Measurements from ENCODE around the gene UBXN7. TPM values are rescaled to one million over a fixed set of nuclear protein-coding genes. Genes with fewer than 3 reads are reported as not detected.
"Not testable (repeated sequence)": the region's sequence is repeated elsewhere in the genome, so short reads cannot be mapped to it uniquely, and the experiment has no call there.

The UBXN7 gene
- total RNA-seq, 1 experiment from 2014 or later = 62.7 TPM

DNA sequence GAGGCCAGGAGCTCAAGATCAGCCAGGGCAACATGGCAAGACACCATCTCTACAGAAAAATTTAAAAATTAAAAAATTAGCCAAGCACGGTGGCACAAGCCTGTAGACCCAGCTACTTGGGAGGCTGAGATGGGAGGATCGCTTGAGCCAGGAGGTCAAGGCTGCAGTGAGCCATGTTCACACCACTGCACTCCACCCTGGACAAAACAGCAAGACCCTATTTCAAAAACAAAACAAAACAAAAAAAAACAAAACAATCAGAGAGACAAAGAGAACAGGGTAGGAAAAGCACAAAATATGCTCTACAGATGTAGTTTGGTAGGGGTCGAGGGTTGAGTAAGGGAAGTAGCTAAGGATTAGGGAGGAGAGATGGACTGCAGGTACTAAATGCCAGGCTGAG is 117.6 kb downstream of the UBXN7 start:
- no peak overlapping the region for H3K4me3 Mint-ChIP-seq (ENCODE audit: unreplicated experiment)
- Histone ChIP-seq H3K4me1 (no peaks in the 10 kb centered on the region), H3K9me3 (no peaks in the 10 kb centered on the region), H3K36me3 (ENCODE audit: control insufficient read depth, insufficient read depth, low read length) (no peaks in the 10 kb centered on the region), H3K27me3 (replicated peaks; ENCODE audit: control insufficient read depth, insufficient read depth, low read length) (no peaks in the 10 kb centered on the region), H3K4me3 (ENCODE audit: low read depth, low read length) (no peak overlapping the region)
- ChIA-PET POLR2A (no interaction called here), CTCF (interaction anchor here (0.7 kb wide), 1 partner anchor 10 kb away, joined by 3 read pairs; no protein-coding TSS in a partner anchor)
- peaks cover 9% of the 10 kb centered on the region for H3K36me3 Mint-ChIP-seq (ENCODE audit: insufficient read depth, unreplicated experiment)
- TF ChIP-seq CTCF (IDR thresholded peaks at IDR 0.05; ENCODE audit: insufficient read depth in 1 of 2, low read depth in 1 of 2, low read length in 1 of 2, severe bottlenecking in 1 of 2, unreplicated experiment in 1 of 2) = no peak
- BruUV-seq (replicated peaks) = no TSS peak
- H3K4me1 Mint-ChIP-seq (ENCODE audit: low read depth, unreplicated experiment) = no peaks in the 10 kb centered on the region
- no peaks in the 10 kb centered on the region for H3K27me3 Mint-ChIP-seq (ENCODE audit: insufficient read depth, unreplicated experiment)
- DNase-seq = no peak
- H3K9me3 Mint-ChIP-seq (ENCODE audit: unreplicated experiment) = no peaks in the 10 kb centered on the region
- intact Hi-C loops (cut with micrococcal nuclease; ENCODE audit: unreplicated experiment) = no loop called here
- H3K27ac Mint-ChIP-seq (ENCODE audit: unreplicated experiment) = no peak overlapping the region

DNA sequence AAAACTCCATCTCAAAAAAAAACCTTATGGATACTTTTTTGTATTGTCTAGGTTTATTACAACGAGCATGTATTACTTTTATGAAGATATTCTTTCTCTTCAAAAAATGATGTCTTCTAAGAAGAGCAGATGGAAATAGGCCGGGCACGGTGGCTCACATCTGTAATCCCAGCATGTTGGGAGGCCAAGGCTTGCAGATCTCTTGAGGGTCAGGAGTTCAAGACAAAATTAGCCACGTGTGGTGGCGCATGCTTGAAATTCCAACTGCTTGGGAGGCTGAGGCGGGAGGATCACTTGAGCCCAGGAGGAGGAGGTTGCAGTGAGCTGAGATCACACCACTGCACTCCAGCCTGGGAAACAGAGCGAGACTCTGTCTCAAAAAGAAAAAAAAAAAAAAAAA is 118.1 kb downstream of the UBXN7 start:
- H3K27me3 Mint-ChIP-seq (ENCODE audit: insufficient read depth, unreplicated experiment); H3K4me3 ChIP-seq (ENCODE audit: low read depth, low read length); intact Hi-C loops (cut with micrococcal nuclease; ENCODE audit: unreplicated experiment); H3K27me3 ChIP-seq (replicated peaks; ENCODE audit: control insufficient read depth, insufficient read depth, low read length); BruUV-seq (replicated peaks); H3K4me1 Mint-ChIP-seq (ENCODE audit: low read depth, unreplicated experiment); H3K4me3 Mint-ChIP-seq (ENCODE audit: unreplicated experiment); DNase-seq; POLR2A ChIA-PET; H3K9me3 Mint-ChIP-seq (ENCODE audit: unreplicated experiment); H3K36me3 ChIP-seq (ENCODE audit: control insufficient read depth, insufficient read depth, low read length); H3K4me1 ChIP-seq; H3K9me3 ChIP-seq; H3K27ac Mint-ChIP-seq (ENCODE audit: unreplicated experiment): not testable (repeated sequence)
- CTCF ChIA-PET = interaction anchor here (0.7 kb wide), 1 partner anchor 10 kb away, joined by 3 read pairs; no protein-coding TSS in a partner anchor
- H3K36me3 Mint-ChIP-seq (ENCODE audit: insufficient read depth, unreplicated experiment) = peaks cover 11% of the 10 kb centered on the region

DNA sequence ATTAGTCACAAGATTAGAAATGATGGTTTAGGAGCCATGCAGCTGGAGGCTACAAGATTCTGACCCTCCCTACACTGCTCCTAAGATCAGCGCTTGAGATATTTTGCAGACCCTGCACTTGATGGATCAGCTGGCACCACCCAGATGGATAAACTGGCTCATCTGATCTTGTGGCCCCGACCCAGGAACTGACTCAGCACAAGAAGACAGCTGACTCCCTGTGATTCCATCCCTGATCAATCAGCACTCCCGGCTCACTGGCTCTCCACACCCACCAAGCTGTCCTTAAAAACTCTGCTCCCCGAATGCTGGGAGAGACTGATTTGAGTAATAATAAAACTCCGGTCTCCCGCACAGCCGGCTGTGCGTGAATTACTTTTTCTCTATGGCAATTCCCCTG is 129.3 kb downstream of the UBXN7 start:
- H3K36me3 Mint-ChIP-seq (ENCODE audit: insufficient read depth, unreplicated experiment); H3K4me3 ChIP-seq (ENCODE audit: low read depth, low read length); H3K36me3 ChIP-seq (ENCODE audit: control insufficient read depth, insufficient read depth, low read length); H3K27me3 ChIP-seq (replicated peaks; ENCODE audit: control insufficient read depth, insufficient read depth, low read length); H3K27ac Mint-ChIP-seq (ENCODE audit: unreplicated experiment); H3K9me3 ChIP-seq; H3K4me3 Mint-ChIP-seq (ENCODE audit: unreplicated experiment); intact Hi-C loops (cut with micrococcal nuclease; ENCODE audit: unreplicated experiment); H3K27me3 Mint-ChIP-seq (ENCODE audit: insufficient read depth, unreplicated experiment); POLR2A ChIA-PET; DNase-seq; H3K9me3 Mint-ChIP-seq (ENCODE audit: unreplicated experiment); CTCF ChIA-PET; H3K4me1 ChIP-seq; BruUV-seq (replicated peaks); H3K4me1 Mint-ChIP-seq (ENCODE audit: low read depth, unreplicated experiment): not testable (repeated sequence)

DNA sequence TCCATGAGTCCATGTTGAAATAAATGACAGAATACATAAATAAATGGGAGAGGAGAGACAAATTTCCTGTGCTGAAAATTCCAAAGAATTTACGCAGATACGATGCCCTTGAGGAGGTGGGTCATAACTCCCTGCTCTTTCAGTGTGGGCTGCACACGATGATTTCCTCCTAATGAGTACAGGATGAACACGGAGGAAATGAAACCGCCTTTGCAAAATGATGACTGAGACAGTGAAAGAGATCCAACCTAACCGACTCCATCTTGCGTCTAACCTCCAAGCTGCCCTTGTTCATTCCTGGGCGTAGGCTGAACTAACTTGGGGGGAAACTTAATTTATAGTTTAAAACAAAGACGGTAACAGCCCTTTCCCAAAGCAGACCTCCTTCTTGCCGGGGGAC is 129.7 kb downstream of the UBXN7 start:
- H3K4me3 ChIP-seq (ENCODE audit: low read depth, low read length); H3K9me3 ChIP-seq; H3K4me3 Mint-ChIP-seq (ENCODE audit: unreplicated experiment); H3K36me3 Mint-ChIP-seq (ENCODE audit: insufficient read depth, unreplicated experiment); POLR2A ChIA-PET; H3K4me1 ChIP-seq; BruUV-seq (replicated peaks); H3K27me3 ChIP-seq (replicated peaks; ENCODE audit: control insufficient read depth, insufficient read depth, low read length); H3K36me3 ChIP-seq (ENCODE audit: control insufficient read depth, insufficient read depth, low read length); H3K9me3 Mint-ChIP-seq (ENCODE audit: unreplicated experiment); H3K27ac Mint-ChIP-seq (ENCODE audit: unreplicated experiment); intact Hi-C loops (cut with micrococcal nuclease; ENCODE audit: unreplicated experiment); H3K27me3 Mint-ChIP-seq (ENCODE audit: insufficient read depth, unreplicated experiment); CTCF ChIA-PET; DNase-seq; H3K4me1 Mint-ChIP-seq (ENCODE audit: low read depth, unreplicated experiment): not testable (repeated sequence)

All from Caco-2 (cell line).